GM21576 (cell line): ENCODE results near the gene NACAD.

ENCODE experiments used
- ATAC-seq: cut with Tn5 transposase; IDR thresholded peaks from one replicate; pipeline ENCODE4 v1.9.1; 2021; ENCODE audit warnings: mild to moderate bottlenecking, moderate library complexity; ENCODE audit not compliant: unreplicated experiment

NACAD gene

DNA sequence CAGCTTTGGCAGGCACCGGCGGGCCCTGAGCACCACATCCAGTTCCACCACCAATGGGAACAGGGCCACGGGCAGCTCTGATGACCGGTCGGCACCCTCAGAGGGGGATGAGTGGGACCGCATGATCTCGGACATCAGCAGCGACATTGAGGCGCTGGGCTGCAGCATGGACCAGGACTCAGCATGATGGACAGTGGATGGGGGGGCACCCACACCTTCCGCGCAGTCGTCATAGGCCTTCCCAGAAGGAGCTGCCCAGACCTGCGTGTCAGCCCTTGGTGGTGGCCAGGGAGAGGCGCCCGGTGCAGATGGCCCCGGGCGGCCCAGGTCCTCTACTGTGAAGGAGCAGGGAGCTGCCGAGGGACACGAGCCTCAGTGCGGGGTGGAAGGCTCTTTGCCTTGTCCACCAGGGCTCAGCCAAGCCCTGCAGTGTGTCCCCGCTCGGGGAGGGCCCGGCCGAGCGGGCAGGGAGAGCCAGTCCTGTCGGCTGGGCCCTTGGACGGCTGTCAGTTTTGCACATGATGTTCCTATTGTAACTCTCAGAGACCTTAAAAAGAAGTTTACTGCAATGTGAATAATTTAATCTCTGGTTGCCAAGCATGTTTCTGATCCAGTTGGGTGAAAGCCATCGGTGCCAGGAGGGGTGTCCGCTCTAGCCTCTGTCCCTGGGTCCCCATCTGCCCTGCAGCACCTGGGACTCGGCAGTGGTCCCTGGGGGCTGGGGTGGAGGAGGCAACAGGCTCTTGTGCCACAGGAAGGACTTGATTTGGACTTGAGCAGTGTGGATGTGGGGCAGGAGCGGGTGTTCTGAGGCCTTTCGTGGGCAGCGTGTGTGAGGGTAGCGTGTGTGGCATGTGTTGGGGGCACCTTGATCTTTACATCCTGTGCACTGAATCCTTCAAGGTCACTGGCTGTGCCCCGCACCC, 12.6 kb downstream of the NACAD start:
- ATAC-seq: no peak

DNA sequence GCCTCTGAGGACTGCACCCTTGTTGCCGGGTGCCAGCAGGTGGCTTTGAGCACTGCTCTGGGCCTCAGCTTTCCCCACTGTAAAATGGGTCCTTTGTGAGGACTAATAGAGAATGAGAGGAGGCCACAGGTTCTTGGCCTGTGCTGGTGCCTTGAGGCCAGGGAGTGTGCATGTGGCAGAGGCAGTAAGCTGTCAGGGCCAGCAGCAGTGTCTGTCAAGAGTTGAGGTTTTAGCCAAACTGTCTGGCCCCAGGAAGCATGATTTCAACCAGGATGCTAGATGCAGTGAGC, 13.5 kb downstream of the NACAD start:
- no peak for ATAC-seq

DNA sequence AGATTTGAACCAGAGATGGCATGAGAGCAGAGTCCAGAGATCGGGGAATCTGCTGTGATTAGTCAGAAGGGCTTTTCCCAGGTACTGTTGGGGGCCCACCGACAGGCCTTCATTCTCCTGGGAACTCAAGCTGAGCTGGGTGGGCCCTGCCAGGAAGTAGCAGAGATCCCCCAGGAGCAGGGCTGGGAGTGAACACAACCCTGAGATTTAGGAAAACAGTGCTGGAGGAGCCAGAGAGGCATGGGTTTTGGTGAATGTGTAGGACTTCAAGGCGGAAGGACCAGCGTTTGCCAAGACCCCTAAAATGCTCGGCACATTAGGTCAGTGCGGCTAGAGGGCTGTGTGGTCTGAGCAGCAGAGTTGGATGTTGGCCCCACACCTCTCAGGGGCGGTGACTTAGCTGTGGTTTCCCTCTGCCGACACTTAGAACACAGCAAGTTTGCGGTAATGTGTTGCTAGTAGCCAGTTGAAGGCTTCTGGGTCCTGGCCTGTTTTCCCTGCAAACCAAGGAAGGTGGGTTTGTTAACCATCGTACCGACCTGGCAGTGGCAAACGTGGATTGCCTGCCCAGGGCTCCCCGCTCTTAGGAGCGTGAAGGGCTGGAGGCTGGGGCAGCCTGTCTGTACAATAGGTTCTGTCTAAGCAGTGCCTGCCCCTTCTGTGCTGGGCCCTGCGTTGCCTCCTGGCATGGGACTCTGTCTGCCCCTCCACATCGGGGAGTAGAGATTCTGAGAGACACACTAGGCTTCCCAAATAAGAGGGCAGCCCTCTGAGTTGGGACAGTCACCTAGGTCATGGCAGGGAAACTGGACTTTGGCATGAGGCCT, 14.0 kb downstream of the NACAD start:
- no peak for ATAC-seq

DNA sequence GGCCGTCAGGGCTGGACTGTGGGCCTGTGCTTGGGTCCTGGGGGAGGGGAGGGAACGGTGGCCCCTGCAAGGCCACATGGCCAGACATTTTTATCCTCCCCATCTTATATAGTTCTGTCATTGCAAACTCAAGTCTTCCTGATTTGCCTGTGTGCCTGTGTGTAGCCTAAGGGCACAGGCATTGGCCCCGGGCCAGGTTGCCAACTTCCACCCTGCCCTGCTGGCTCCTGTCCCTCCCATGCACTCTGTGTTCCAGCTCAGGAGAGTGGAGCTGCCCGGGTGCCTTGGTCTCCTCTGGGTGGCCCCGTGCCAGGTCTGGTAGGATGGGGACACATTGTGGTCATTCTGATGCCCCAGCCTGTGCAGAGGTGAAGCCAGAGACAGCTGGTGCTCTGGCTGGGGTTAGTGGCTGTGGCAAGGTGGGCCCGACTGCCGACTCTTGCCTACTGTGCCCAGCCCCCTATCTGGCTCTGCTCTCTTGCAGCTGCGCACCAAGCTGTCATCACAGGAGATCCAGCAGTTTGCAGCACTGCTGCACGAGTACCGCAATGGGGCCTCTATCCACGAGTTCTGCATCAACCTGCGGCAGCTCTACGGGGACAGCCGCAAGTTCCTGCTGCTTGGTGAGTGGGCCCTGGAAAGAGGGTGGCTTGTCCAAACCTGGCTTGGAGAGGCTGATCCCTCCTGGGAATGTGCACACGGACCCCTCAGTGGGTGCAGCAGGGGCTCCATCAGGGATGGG, 14.8 kb downstream of the NACAD start:
- no peak for ATAC-seq

DNA sequence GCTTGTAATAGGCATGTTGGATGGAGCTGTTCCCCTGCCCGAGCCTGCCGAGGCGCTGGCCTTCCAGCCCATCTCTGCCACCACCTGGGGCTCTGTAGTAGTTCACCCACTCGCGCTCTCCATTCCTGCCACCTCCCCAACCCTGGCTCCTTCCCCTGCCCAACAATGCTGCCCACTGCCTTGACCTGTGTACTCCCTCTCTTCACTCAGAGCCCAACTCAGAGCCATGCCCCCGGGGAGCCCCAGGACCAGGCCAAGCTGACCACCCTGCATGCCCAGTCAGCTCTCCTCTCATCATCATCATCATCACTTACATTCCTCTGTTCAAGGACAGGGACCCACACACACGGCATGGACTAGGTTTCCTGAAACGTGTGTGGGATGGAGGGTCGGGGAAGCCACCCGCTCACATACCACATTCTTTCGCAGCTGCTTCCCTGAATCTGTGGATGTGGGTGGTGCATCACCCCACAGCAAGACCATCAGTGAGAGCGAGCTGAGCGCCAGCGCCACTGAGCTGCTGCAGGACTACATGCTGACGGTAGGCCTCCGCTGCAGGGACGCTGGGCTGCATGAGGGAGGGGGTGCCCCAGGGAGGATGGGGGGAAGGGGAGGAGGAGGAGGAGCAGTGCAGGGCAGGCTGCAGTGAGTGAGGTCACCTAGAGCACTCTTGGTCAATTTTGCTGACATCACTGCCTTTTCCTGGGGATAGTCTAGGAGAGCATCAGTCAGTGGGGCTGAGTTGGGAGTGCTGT, 15.6 kb downstream of the NACAD start:
- ATAC-seq: no peak

DNA sequence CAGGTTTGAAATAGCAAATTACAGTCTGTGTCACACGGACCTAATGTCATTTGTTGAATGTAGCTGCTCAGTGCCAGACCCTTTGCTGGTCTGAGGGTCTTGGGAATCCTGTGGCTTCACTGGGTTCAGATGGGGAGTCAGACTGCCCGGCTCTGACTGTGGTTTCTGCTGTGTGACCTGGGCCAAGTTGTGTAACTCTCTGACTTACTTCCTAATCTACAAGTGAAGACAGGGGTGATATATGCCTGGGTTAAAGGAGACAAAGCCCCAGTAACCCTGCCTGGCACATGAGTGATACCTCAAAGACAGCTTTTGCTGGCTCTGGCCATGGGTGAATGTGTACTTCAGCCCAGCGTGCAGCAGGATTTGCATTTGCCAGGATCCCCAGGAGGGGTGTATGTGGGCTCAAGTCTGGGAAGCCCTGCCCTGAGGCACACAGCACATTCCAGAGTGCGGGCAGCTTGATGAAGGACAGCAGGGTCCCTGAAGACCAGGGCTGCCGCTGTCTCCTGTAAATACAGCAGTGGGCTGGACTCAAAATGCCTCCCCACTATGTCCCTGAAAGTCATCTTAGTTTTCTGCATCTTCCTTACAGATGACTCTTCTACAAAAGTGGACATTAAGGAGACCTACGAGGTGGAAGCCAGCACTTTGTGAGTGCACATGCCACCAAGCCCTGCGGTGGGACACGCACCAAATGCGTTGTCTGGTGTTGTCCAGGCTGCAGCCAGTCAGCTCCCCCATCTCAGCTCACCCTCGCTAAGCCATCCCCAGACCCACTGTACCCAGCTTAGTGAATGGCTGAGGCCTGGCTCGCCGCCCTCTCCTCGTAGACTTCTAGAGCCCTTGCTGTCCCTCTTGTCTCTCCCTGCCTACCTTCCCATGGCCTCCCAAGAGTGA, 16.4 kb downstream of the NACAD start:
- no peak for ATAC-seq

DNA sequence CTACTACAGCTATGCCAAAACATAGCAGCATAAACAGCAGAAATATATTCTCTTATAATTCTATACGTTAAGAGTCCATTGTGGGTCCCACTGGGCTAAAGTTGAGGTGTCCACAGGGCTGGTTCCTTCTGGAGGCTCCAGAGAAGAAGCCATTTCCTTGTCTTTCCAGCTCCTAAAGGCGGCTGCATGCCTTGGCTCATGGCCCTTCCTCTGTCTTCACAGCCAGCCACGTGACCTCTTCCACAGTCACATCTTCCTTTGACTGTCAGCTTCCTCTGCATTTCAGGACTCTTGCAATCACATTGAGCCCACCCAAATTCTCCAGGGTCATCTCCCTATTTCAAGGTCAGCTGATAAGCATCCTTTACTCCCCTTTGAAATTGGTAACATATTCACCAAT, 17.2 kb downstream of the NACAD start:
- no peak for ATAC-seq

DNA sequence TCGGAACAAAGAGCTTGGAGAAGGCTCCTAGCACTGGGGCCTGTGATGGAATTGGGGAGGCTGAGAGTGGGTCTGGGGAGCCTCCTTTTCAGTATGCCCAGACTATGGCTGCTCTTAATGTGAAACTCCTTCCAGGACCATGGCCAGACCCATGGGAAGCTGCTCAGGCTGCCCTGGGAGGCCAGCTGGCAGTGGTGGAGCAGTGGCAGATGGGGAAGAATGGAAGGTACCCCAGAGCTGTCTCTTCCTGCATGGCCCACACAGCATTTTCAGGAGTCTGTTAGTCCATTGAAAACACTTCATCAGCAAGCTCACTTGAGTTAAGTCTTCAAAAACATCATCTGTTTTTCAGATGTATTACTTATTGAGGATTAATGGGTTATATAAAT, 18.5 kb downstream of the NACAD start:
- ATAC-seq: no peak

DNA sequence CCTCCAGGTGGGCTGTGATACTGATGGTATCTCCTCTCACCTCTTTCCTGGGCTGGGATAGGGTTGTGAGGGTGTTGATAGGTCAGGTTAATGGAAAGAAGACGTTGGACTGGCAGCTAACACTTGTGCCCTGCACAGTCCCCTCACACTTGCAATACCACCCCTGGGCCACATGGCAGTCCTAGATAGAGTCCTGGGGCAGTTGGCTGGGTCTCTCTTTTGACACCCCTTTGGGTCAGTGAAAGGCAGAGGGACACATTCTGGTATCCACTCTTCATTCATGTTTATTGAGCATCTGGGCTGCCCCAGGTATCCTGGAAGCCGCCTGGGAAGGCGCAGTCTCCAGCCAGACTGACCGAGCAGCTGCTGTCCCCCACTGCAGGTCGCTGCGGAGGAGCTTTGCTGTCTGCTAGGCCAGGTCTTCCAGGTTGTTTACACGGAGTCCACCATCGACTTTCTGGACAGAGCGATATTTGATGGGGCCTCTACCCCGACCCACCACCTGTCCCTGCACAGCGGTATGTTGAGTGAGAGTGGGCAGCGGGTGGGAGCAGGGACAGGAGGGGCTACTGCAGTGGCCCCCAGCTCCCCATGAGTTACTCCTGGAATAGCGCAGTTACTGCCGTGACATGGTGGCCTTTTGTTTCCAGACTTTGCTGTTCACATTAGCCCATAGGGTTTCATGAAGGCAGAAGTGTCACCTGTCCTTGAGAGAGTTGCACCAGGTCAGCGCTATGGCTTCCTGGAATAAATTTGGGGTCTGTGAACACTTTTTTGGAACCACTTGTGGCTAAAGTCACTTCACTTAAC, 19.1 kb downstream of the NACAD start:
- ATAC-seq: no peak

DNA sequence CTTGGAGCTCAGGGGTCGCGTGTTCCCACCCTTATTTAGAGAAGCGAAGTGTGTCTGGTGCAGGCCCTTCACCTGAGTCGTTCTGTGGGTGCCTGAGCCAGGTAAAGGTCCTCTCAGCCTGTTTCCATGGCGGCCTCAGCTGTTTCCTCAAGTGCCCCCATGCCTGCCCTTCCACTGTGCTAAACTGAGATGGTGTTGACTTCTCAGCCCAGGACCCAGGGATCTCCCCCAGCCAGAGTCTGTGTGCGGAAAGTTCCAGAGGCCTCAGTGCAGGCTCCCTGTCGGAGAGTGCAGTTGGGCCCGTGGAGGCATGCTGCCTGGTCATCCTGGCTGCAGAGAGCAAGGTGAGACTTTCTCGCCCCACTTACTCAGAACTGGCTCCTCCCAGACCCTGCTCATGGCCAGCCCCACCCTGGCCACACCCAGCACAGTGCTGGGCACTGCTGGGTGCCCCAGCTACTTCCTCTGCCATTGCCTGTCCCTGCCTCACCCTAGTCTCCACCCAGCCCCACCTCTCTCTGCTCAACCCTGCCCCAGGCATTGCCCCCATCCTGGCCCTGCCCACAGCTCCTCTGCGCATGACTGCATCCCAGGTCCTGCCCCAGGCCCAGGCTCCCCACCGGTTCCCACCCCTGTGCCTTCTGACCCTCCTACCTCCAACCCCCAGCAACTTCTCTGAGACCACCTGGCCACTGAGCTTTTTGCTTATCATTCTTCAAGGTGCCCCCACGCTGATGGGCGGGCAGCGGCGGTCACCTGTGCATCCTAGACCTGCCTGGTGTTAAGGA, 20.3 kb downstream of the NACAD start:
- no peak for ATAC-seq

DNA sequence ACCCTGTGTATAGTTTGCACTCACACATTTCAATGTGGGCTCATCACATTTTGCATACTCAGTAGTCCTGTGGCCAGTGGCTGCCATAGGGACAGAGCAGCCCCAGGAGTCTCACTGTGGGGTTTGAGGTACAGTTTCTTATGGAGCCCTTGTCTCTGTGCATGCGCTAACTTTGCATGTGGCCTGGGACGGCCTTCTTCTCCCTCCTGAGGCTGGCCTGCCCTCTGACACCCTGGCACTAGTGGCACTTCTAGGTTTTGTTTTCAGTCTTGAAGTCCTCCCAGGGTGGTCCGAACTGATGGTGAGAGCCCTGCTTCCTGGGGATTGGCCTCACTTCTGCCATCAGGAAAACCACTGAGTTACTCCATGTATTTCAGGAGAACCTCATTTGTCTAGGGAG, 21.2 kb downstream of the NACAD start:
- ATAC-seq: no peak

DNA sequence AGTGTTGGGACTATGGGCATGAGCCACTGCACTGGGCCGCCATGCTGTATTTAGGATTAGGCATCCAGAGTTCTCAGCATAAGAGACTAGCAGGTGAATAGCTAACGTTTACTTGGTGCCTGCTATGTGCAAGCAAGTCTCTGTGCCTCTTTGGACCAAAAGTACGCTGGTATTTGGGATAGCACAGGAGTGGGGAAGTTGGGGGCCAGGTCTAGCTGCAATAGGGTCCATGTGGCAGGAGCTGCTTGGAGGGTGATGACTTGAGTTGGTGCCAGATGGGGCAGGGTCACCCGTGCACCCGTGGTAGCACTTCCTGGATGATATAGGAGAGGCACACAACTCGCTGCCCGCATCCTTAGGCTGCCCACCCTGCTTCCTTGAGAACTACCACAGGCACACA, 22.4 kb downstream of the NACAD start:
- ATAC-seq: no peak

DNA sequence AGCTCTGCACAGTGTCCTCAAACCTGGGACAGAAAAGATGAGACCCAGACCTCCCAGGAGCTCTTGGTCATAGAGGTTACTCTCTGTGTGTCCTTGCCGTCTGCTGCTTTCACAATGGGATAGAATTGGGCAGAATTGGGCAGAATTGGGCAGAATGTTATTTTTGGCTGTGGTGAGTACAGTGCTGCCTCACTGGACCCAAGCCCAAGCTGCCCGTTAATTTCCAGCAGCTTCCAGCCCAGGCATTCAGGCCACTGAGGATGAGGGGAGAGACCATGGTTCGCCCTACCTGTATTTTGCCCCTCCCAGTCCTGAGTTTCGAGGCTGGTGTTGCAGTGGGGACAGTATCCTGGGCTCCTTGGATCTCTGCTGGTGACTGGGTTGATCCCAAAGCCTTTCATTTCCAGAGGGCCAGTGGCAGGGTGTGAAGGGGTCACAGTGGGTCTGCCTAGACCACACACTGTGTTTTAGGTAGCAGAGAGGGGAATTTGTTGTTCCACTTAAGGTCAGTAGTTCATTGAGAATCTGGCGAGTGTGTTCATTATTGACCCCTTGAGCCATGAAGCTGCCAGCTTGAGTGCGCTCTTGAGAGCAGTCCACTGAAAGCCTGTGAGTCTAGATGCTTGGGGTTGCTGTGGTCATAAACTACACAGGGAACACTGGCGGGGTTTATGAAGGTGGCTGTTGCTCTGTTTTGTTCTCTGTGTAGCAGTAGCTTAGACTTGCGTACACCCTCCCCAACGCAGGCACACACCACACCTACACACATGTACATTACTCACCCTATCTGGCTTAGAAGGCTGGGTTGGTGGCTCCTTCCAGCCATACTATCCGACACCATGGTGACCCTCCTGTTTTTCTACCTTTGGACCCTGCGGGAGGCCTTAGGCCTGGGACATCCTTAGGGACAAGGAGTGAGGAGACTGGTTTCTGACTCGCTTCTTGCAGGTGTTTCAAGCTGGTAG, 23.5 kb downstream of the NACAD start:
- no peak for ATAC-seq

DNA sequence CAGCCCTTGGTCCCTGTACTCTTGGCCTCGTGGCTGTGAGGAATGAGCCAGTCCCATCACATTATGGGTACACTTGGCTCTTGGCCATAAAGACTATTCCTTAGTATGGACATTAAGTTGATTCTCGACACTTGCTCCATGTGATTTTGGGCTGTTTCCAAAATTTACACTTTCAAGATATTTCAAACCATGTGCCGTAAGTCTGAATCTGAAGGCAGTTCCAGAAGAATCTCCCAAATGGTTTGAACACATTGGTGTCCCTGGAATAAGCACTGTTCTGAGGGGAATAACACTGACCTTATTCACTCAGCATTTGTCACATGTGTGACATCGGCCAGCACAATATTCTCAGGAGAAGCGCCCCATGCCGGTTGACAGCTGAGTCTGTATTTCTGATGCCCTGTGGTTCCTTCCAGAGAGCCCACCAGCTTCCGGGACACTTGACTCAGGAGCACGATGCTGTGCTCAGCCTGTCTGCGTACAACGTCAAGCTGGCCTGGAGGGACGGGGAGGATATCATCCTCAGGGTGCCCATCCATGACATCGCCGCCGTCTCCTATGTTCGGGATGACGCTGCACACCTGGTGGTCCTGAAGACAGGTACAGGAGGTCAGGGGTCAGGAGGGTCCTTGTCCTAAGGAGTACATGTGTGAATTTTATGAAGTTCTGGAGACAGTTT, 24.6 kb downstream of the NACAD start:
- no peak for ATAC-seq

DNA sequence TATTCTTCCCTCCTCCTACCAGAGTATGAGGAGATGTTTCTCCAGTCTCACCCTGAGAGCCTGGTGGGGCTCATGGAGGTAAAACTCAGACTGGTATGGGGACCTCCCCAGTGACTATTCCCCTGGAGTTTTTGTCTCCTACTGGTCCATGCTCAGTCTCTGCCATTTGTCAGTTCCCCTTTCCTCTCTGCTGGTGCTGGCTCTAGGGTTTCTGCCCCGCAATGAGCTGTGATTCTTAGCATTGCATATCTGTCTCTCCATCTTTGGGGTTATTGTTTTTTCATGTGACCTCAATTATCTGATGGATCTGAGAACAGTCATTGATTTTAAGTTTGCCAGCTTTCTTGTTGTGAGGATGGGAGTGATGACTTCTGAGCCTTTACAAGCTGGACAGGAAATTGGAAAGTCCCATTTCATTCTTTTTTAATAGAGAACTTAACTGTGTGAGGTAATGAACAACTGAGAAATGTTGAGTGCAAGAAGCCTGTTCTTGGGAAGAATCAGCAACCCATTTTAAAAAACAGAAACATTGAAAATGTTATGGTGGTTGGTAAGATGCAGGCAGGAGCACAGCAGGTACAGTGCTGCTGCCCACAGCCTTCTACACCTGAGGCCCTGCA, 26.9 kb downstream of the NACAD start:
- ATAC-seq: no peak

DNA sequence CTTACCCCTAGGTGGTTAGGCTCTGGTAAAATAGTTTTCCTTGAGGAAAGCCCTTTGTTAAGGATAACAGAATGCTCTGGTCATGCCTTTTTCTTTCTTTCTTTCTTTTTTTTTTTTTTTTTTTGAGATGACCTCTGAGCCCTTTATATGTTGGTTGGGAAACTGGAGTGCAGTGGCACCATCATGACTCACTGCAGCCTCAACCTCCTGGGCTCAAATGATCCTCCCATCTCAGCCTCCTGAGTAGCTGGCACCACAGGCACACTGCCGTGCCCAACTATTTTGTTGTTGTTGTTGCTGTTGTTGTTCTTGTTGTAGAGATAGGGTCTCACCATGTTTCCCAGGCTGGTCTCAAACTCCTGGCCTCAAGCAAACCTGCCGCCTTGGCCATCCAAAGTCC, 27.4 kb downstream of the NACAD start:
- no peak for ATAC-seq
